ENCODE results near the gene ZBTB20. TPM values are rescaled to one million over a fixed set of nuclear protein-coding genes. Genes with fewer than 3 reads are reported as not detected.

ZBTB20 gene
- total and polyA plus RNA-seq, 12 donors: 0.57 to 105 (median 86.8) TPM

DNA sequence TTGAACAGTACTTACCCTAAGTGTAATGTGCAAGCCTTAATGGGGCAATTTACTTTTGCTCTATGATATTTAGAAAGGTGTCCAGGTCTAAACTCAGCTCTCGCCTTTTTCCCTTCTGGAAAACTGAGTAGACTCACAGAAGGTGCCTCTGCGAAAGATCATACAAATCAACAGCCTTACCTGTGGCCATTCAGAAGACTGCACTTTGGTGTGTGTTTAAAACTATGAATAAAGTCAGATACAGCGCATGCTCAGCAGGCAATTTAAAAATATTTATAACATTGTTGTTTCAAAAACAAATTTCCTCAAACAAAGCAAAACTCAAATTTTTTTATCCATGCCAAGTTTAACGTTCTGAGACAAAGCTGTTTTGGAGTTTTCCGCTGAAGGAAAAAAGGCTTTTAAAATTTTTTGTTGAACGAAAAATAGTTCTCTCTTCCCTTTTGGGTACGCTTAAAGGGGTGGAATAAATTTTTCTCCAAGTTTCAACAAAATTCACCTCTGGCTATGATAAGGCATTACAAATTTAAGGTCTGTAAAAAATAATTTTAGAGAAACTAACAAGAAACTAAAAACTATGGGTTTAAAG, 697.0 kb downstream of the ZBTB20 start:
- no peak for ATAC-seq
- intact Hi-C loops (cut with DNase I): loop anchor here in 2 of 10 donors (5.0 kb wide), 2 partner anchors 33 to 172 kb away; no protein-coding TSS in a partner anchor
- 92 to 93% methylated on average over 7 of the region's 7 CpGs for WGBS, 2 donors
- no peak for DNase-seq
- Histone ChIP-seq H3K4me3 (no peak overlapping the region), H3K27ac (peak overlapping the region in 6 of 10 donors; percentile 17 to 89 (median 78)), H3K36me3 (no peaks in the 10 kb centered on the region), H3K4me1 (peaks cover 0 to 85% (median 60%) of the 10 kb centered on the region in 9 donors), H3K27me3 (no peaks in the 10 kb centered on the region), H3K9me3 (no peaks in the 10 kb centered on the region)
- TF ChIP-seq CTCF (IDR thresholded peaks at IDR 0.05): no peak

DNA sequence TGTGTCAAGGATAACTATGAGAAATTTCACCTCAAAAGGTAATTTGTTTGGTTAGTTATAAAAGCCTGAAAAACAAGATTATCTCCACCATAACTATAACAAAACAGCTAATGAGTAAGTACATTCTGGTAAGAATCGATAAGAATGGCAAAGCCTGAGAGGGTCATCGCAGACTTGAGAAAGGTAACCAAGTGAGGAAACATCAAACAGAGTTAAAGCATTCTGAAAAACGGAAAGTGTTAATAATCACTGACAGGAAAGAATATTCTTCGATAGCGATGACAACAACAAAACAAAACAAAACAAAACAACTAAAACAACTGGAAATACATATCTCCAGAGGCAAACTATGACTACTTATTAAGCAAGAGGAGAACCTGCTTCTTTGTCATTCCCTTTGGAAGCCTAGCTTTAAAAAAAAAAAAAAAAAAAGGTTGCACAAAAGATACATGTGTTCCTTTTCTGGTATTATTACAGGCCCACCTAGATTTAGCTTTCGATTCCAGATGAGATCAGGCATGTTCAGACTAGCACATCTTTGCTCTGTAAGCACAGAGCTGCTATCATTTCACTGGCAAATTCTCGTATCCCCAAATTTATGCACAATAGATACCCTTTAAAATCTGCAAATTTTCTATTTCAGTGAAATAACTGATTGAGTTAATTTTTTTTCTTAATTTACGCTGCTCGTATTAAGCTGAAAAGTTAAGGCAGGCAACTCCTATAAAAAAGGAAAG, 697.6 kb downstream of the ZBTB20 start:
- Histone ChIP-seq H3K4me1 (peaks cover 0 to 89% (median 64%) of the 10 kb centered on the region in 9 donors), H3K27me3 (no peaks in the 10 kb centered on the region), H3K4me3 (no peak overlapping the region), H3K36me3 (no peaks in the 10 kb centered on the region), H3K9me3 (no peaks in the 10 kb centered on the region), H3K27ac (peak overlapping the region in 6 of 10 donors; percentile 10 to 89 (median 48))
- 84 to 93% methylated on average over 9 of the region's 9 CpGs for WGBS, 2 donors
- intact Hi-C loops (cut with DNase I): loop anchor here in 2 of 10 donors (5.0 kb wide), 2 partner anchors 32 to 173 kb away; no protein-coding TSS in a partner anchor
- TF ChIP-seq CTCF (IDR thresholded peaks at IDR 0.05): no peak
- no peak for DNase-seq
- ATAC-seq: no peak

GRCh38 chr3:114447950-114448479, 699.1 kb downstream of the ZBTB20 start:
- Histone ChIP-seq H3K4me1 (peaks cover 0 to 96% (median 71%) of the 10 kb centered on the region in 9 donors), H3K9me3 (no peaks in the 10 kb centered on the region), H3K36me3 (no peaks in the 10 kb centered on the region), H3K27me3 (no peaks in the 10 kb centered on the region), H3K27ac (peak overlapping the region in 3 of 10 donors; percentile 4 to 30 (median 23)), H3K4me3 (no peak overlapping the region)
- 82 to 84% methylated on average over 4 of the region's 4 CpGs for WGBS, 2 donors
- ATAC-seq (no peak), DNase-seq (no peak)
- intact Hi-C loops (cut with DNase I): no loop called here
- peak in 1 of 9 donors; percentile 4 for TF ChIP-seq CTCF (IDR thresholded peaks at IDR 0.05)

GRCh38 chr3:114447545-114447944, 699.5 kb downstream of the ZBTB20 start:
- Histone ChIP-seq H3K9me3 (no peaks in the 10 kb centered on the region), H3K27ac (peak overlapping the region in 3 of 10 donors; percentile 23 to 40 (median 30)), H3K4me1 (peaks cover under 1 to 96% (median 71%) of the 10 kb centered on the region in 9 donors), H3K4me3 (no peak overlapping the region), H3K27me3 (no peaks in the 10 kb centered on the region), H3K36me3 (no peaks in the 10 kb centered on the region)
- TF ChIP-seq CTCF (IDR thresholded peaks at IDR 0.05): peak in 1 of 9 donors; percentile 6
- intact Hi-C loops (cut with DNase I): no loop called here
- 82 to 83% methylated on average over 3 of the region's 3 CpGs for WGBS, 2 donors
- DNase-seq (no peak), ATAC-seq (peak in 2 of 8 donors; percentile 20)

Data from heart right ventricle (tissue), 16 donors.